HG02970 (cell line): ENCODE data around the gene SLC6A18.

Source experiments
- ATAC-seq: cut with Tn5 transposase; IDR thresholded peaks from one replicate; pipeline ENCODE4 v1.9.1; 2021; ENCODE audit warnings: mild to moderate bottlenecking, moderate library complexity, moderate number of reproducible peaks; ENCODE audit not compliant: unreplicated experiment, low FRiP score

SLC6A18 gene

GRCh38 chr5:1225081-1225480, at the start of gene SLC6A18:
SLC6A18 (plus strand) TSS chr5:1225381; CDS start chr5:1225478, 97 bp downstream.
- ATAC-seq: no peak

- no peak for ATAC-seq
Observed at GRCh38 chr5:1175801-1176472, 49.2 kb upstream of the SLC6A18 start.

GRCh38 chr5:1176473-1177391, 48.4 kb upstream of the SLC6A18 start:
- no peak for ATAC-seq

GRCh38 chr5:1177826-1178528, 47.2 kb upstream of the SLC6A18 start:
- no peak for ATAC-seq

DNA sequence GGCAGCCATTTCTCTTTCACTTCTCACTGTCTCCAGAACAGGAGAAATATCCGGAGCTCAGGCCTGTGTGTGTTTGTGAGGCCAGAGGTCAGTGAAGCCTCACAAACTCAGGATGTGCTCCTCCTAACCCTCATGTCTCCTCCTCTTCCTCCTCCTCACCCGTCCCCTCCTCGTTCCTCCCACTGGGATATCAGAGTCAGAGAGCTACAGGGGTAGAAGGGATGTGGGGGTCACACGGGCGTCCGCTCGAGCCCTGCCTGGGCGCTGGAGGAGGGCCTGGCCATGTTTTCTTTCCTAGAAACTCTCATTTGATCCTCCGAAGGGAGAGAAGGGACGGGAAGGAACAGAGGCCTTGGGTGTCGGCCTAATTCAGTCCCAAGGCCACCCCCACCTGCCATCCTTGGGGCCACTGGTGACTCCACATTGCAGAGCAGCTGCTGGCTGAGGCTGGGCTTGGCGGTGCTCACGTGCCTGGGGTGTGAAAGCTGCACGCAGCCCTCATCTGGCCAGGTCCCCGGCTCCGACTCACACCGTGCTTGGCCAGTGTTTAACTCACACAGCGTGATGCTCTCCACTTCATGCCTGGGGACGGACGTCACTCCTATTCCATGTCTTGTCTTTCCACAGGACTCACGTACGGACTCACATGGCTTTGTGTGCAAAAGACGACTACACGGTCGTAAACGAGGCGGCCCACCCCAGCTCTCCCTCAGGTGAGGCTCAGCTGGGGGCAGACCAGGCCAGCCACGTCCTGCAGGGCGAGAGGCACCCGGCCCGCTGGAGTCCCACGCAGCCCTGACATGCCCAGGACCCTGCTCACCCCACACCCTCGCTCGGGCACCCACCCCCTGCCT, 46.4 kb upstream of the SLC6A18 start:
- ATAC-seq: no peak

DNA sequence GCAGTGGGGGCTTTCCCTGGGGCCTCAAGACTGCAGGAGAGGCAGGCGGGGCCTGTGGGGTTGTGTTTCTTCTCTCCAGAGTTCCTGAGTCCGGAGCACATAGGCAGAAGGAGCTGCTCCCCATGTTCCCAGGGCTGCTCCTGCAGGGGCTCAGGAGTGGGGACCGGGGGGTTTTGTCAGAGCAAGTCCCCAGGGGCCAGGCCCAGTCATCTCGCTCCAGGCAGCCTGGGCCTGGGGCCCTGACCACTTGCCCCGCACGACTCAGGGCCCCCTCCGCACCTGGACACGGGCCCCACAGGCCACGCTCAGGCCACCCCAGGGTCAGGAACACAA, 45.8 kb upstream of the SLC6A18 start:
- no peak for ATAC-seq

DNA sequence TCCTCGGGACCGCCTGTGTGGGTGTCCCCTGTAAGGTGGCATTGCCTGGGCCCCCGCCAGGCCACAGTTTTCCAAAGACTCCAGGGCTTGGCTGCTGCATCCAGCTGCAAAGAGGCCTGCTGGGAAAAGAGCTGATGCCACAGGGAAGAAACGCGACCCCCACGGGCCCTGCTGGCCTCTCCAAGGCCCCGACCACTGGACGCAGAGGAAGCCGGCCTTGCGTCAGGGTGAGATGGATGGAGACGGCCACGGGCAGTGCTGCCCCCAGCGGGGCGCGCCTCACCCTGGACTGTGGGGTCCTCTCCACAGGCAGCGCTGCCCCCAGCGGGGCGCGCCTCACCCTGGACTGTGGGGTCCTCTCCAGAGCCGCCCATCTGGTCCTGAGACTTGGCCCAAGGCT, 45.1 kb upstream of the SLC6A18 start:
- no peak for ATAC-seq

DNA sequence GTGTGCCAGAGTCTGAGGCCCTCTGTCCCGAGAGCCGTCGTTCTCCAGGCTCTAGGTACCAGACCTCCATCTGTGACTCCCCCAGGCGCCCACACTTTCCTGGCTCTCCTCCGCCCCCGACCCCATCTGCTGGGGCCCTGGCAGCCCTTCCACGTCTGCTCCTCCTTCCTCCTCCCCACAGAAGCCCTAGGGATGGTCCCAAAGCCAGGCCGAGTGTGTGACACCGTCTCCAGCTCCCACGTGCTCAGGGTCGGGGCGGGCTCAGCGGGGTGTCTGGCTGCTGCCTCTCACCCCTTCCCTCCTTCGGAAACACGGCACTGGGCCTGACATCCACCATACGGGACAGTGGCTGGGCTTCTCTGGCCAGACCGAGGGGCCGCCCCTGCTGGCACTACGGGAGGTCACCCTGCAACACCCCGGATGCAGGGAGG, 44.3 kb upstream of the SLC6A18 start:
- no peak for ATAC-seq

DNA sequence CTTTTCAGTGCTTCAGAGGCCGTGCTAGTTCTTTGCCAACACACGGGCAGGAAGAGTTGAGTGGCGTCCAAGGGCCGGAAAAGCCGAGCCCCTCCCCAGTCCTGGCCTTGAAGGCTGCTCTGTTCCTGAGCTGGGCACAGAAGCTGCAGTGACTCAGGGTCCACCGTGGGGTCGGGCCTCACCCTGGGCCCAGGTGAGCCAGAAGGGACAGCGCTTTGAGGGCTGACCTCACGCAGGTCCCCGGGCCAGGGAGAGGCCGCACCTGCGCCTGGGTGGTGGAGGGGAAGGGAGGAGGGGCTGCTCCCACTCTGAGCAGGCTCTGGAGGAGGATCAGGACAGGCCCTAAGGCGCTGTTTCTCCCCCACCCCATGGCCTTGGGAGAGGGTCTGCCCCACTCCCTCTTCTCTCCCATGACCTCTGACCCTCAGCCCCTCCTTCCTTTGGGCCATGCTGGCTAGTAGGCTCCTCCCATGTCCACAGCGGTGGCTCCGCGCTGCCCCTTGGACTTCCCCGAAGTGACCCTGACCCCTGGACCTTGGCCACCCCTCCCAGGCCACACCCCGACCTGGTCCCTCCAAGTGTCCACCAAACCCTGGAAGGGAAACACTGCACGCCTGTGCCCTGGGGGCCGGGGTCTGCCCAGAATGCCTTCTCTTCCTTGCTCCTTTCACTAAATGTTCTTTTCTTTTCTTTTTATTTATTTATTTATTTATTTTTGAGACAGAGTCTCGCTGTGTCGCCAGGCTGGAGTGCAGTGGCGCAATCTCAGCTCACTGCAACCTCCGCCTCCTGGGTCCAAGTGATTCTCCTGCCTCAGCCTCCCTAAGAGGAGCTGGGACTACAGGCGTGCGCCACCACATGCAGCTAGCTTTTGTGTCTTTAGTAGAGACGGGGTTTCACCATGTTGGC, 43.5 kb upstream of the SLC6A18 start:
- no peak for ATAC-seq

DNA sequence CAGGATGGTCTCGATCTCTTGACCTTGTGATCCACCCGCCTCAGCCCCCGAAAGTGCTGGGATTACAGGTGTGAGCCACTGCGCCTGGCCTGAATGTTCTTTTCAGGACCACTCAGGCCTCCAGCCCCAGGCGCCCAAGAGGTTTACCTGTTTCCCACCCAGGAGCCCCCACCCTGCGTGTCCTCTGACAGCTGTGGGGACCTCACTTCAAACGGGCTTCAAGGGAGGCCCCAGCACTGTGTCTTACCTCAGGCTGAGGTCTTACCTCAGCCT, 42.9 kb upstream of the SLC6A18 start:
- no peak for ATAC-seq

GRCh38 chr5:1182633-1183423, 42.4 kb upstream of the SLC6A18 start:
- ATAC-seq: no peak

DNA sequence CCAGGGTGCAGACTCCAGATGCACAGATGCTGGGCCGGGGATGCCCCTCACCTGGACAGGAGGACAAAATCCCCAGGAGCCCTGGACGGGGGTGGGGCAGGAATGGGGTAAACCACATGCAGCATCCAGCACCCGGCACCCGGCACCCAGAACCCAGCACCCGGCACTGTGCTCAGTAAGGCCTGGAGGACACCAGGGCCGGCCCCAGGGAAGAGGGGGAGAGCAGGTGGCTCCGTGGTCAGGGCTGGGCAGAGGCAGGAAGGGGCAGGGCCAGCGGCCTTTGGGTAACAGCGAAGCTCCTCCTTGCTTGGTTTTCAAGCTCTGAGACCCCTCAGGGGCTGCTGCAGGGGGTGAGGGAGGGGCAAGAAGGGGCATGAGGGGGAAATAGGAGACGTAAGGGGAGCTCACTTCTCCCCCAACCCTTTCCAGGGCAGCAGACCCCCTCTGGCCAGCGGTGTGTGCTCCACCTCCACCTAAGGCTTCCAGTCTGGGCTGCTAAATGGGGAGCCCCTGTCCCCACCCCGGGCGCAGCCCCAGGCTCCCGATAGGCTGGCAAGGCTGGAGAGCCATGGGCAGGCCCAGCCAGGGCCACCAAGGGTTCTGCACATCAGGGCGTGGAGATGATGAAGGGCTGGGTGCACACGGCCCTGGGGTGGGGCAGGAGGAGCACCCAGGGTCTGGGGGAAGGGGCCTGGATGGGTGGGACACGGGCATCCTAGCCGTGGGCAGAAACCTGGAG, 41.6 kb upstream of the SLC6A18 start:
- no peak for ATAC-seq

GRCh38 chr5:1184163-1184470, 41.1 kb upstream of the SLC6A18 start:
- ATAC-seq: no peak

- no peak for ATAC-seq
Observed at GRCh38 chr5:1184481-1184880, 40.7 kb upstream of the SLC6A18 start.

DNA sequence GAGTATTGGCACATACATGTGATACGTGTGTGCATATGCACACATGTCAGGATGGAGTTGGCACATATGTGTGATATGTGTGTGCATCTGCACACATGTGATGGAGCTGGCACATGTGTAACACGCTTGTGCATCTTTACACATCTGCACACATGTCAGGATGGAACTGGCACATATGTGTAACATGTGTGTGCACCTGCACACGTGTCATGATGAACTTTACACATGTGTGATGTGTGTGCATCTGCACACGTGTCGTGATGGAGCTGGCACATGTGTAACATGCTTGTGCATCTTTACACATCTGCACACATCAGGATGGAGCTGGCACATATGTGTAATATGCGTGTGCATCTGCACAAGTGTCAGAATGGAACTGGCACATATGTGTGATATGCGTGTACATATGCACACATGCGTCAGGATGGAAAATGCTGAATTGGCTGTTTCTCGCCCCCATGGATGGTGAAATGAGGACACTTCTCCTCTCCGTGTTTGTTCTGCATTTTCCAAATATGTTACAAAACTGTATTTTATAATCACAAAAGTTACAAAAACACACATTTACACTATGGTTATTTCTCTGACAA, 40.0 kb upstream of the SLC6A18 start:
- ATAC-seq: no peak

- no peak for ATAC-seq
Observed at GRCh38 chr5:1185629-1186350, 39.4 kb upstream of the SLC6A18 start.
